Suppressor macrophage treated with lipopolysaccharide for 4 hours (primary cell): Measurements from ENCODE around the gene BOLA2.
"Not testable (repeated sequence)": the region's sequence is repeated elsewhere in the genome, so short reads cannot be mapped to it uniquely, and the experiment has no call there.

Source experiments
- DNase-seq: peaks from one replicate; pipeline ENCODE4 v3.0.0-alpha.2; 2020

The BOLA2 gene

DNA sequence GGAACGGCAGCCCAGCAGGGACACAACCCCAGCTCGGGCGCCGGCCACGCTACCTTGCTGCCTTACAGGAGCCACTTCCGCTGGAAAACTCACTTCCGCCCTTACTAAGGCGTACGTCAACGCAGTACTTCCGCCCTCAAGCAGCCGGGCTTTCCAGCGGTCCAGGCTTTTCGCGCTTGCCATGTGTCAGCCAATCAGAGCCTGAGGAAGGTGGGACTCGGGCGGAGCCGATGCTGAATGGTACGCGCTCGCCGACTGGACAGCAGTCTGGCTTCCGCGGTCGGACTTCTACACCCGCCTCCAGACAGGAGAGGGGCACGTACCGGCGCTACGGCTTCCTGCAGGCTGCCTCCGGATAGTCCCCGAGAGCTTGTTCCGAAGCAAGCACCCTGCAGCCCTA is at the start of gene BOLA2, which contains the start of gene SLX1B:
BOLA2 (minus strand) TSS at position 83 of the 400 bp plus-strand sequence. CDS start 98 bp downstream, outside the sequence.
SLX1B (plus strand) TSS at position 265 of the 400 bp plus-strand sequence.
- DNase-seq: not testable (repeated sequence)

DNA sequence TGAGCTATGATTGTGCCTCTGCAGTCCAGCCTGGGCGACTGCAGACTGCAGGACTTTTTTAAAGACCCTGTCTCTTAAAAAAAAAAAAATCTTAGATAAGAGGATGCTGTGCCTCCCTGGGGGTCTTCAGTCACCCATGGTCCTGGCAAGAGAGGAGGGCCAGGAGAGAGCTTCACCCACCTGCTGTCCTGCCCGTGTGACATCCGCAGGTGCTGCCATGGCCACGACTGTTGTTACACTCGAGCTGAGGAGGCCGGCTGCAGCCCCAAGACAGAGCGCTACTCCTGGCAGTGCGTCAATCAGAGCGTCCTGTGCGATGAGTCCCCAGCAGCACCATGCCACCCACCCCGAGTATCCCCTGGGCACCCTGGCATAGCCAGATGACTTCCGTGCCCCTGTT is 28.1 kb upstream of the BOLA2 start:
- DNase-seq: not testable (repeated sequence)

DNA sequence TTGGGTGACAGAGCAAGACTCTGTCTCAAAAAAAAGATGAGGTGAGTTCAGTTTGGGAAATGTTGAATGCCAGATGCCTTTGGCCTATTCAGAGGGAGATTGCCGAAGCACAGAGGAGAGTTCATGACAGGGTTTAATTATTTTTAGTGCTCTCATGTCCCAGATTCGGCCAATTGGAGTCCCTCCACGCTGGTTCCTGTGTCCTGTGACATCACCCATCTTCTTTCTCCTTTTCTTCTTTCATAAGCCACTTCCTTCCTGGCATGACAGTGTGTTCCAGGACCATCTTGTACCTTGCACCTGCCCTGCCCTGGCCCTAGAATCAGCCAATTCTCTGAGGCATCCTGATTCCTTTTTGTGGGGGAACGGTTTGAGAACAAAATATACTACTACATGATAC is 17.9 kb upstream of the BOLA2 start:
- not testable (repeated sequence) for DNase-seq

DNA sequence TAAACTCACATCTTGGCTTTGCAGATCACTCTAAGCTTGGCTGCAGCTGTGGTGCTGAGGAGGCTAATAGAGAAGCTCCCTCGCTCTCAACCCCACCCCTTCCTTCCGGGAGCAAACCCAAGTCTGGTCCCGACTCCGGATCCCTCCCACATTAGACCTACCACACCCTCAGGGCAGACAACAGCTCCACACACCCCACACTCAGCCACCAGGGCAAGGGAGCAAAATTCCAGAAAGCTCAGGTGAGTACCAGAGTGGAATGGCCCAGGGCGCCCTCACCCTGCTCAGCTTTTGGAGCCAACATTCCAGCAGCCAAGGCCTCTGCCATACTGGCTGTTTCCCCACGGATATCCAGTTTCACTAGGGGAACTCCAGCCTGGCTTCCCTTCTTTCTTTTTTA is 15.5 kb upstream of the BOLA2 start:
- not testable (repeated sequence) for DNase-seq

DNA sequence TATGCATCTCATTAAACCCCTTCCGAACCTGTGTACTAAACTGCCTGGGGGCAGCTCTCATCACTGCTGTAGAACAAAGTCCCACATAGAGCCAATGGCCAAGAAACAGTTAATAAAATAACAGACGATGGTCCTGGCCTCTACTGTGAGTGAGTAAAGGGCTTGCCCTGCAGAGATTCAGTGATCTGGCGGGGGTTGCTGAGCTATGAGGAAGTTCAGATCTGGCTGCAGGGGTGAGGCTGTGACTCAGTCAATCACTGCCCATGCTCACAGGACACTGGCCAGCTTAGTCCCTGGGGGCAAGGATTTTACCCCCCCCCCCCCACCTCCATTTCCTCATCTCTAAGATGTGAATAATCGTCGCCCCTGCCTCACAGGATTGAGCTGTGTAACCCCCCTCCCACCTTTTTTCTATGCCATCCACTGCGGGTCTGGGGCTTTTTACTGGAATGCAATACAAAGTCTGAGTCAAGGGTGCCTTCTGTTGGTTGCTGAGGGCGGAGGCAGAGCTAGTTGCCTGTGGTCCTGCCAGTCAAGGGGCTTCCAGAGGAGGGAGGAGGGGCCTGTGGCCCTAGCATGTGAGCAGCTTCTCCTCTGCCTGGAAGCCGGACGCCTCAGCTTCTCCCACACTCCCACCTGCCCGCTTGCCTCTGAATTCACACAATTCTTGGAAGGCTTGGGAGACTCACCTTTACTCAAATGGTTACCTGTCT is 13.7 kb upstream of the BOLA2 start:
- not testable (repeated sequence) for DNase-seq

DNA sequence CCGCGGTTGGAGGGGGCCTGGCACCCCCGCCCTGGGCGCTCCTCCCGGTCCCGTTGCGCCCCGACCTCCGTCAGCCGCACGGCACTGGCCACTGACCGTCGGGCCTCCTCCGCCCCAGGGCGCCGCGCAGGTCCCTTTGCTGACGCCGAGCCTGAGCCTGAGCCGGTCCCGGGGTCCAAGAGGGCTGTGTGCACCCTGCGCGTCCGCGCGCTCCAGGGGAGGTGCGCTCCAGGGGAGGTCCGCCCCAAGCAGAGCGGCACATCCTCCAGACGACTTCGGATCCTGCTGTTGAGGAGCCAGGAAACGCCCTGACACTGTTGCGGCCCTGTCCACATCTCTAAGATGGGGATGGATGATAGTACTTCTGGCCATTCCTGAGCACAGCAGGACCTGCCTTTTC is 12.8 kb upstream of the BOLA2 start:
- DNase-seq: not testable (repeated sequence)

DNA sequence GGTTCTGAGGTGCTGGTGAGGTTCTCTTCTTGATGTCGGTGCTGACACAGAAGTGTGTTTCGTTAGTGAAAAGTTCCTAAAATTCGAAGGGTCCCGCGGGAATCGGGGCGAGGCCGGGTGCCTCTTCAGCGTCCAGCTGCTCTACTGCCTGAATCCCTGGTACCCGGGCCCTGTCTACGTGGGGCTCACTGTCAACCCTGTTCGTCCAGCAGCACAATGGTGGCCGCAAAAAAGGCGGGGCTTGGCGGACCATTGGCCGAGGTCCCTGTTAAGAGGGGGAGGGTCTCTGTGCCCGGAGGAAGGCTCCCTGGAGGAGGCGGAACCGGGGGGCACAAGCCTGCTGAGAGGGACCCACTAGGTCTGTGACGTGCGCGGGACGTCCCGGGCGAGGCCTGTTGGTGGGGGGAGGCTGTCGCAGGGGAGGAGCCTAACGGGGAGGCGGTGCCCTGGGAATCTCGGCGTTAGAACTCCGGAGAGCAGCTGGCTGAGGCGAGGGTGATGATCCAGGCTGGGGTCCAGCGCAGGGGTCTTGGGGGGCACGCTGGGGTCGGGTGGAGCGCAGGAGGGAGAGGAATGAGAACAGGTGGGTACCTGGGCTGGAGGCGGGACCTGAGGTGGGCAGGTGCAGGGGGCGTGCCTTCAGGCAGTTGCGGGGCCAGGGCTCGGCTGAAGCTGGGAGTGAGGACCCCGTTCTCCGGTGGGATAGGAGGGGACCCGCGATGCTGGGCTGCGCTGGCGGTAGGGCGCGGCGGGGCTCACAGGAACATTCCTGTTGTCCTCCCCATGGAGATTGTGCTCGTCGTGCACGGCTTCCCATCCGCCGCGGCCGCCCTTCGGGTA is 12.1 kb upstream of the BOLA2 start:
- not testable (repeated sequence) for DNase-seq

DNA sequence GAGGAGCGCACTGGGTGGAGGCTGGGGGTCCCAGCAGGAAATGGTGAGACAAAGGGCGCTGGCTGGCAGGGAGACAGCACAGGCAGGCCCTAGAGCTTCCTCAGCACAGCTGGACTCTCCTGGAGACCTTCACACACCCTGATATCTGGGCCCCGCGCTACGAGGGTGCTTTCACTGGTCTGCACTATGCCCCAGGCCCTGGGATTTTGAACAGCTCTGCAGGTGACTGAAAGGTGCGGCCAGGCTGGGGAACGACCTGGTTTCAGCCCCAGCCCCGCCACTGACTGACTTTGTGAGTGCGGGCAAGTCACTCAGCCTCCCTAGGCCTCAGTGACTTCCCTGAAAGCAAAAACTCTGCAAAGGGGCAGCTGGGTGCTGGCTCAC is 6.5 kb upstream of the BOLA2 start:
- DNase-seq: not testable (repeated sequence)

DNA sequence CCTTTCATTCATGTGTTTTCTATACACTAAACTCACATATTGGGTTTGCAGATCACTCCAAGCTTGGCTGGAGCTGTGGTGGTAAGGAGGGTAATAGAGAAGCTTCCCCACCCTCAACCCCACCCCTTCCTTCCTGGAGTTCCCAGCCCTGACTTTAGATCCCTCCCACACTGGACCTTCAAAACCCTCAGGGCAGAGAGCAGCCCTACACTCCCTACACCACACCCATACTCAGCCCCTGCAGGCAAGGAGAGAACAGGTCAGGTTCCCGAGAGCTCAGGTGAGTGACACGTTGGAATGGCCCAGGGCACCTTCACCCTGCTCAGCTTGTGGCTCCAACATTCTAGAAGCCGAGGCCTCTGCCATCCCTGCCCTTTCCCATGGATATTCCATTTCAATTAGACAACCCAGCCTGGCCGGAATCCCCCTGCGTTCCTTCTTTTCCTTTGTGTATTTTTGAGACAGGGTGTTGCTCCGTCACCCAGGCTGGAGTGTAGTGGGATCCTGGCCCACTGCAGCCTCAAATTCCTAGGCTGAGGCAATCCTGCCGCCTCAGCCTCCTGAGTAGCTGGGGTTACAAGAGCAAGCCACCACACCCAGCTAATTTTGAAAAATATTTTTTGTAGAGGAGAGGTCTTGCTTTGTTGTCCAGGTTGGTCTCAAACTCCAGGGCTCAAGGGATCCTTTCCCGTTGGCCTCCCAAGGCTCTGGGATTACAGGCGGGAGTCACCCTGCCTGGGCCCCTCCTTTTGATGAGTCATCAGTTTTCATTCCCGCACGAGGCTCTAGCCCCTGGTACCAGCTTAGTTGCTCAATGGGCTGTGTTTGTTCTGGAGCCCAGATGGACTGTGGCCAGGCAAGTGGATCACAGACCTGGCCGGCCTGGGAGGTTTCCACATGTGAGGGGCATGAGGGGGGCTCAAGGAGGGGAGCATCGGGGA is 5.8 kb upstream of the BOLA2 start, which contains the start of gene SULT1A4:
SULT1A4 (plus strand) TSS at position 208 of the 941 bp plus-strand sequence. CDS start 1,473 bp downstream, outside the sequence.
- not testable (repeated sequence) for DNase-seq

DNA sequence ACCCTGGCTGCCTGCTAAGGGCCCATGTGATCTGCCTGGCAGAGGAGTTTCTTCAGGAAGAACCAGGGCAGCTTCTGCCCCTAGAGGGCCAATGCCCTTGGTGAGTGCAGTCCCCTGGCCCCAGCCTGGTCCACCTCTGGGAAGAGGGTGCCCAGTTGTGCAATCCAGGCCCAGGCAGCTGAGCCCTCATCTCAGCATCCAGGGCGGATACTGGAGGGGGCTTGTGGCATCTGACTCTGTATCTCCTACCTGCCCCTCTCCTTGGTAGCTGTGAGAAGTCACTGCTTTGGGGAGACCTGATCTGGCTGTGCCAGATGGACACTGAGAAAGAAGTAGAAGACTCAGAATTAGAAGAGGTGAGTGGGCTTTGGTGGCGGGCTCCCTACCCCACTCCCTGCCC is 3.5 kb upstream of the BOLA2 start:
- not testable (repeated sequence) for DNase-seq

DNA sequence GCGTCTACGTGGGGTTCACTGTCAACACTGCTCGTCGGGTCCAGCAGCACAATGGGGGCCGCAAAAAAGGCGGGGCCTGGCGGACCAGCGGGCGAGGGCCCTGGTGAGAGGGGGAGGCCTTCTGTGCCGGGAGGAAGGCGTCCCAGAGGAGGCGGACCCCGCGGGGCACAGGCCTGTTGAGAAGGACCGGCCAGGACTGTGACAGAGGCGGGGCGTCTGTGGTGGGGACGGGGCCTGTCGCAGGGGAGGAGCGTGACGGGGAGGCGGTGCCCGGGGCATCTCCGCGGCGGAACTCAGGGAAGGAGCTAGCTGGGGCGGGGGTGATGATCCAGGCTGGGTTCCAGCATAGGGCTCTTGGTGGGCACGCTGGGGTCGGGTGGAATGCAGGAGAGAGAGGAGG is 677 bp upstream of the BOLA2 start:
- not testable (repeated sequence) for DNase-seq

DNA sequence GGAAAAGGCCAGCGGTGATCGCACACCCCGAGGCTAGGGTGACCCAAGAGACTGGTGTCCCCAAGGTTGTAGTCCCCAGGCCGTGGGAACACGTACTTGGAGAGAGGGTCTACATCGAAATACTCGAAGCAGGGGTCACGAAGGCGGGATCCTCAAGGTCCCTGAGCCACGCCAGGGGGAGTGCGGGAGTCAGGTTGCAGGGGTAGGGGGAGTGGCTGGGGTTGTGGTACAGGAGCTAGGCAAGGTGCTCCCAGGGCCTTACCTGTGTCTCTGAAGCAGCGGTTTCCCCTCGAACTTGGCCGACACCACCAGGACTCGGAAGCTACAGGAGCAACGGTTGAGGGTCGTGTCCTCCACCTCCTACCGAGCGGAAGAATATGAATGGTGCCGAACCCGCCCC is 397 bp downstream of the BOLA2 start:
- not testable (repeated sequence) for DNase-seq

DNA sequence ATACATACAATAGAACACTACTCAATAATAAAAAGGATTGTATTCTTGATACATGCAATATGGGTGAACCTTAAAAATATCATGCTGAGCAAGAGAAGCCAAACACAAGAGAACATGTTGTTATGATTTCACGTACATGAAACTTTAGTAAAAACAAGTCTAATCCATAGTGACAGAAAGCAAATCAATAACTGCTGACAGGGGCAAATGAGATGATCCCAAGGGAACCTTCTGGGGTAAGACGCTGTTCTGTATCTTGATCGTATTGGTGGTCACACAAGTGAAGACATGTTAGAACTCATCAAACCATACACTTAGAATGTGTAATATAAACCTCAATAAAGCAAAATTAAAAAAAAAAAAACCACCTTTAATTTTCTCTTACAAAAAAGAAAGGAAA is 28.8 kb downstream of the BOLA2 start:
- not testable (repeated sequence) for DNase-seq

DNA sequence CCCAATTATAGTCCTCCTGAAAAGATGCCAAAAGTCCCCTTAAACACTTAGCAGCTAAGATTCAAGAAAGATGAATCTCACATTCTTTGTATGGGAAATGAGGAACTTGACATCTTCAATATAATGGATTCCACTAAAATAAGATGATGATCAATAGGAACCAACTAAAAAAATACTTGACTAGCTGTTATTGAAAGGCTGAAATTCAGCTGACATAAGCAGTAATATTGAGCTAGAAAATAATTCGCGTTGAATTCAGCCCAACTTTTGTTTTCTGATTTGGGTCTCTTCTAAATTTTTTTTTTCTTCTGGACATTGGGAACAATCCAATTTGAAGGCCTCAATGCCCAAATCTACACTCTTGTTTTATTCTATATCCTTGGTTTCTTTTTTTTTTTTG is 30.6 kb downstream of the BOLA2 start:
- not testable (repeated sequence) for DNase-seq

DNA sequence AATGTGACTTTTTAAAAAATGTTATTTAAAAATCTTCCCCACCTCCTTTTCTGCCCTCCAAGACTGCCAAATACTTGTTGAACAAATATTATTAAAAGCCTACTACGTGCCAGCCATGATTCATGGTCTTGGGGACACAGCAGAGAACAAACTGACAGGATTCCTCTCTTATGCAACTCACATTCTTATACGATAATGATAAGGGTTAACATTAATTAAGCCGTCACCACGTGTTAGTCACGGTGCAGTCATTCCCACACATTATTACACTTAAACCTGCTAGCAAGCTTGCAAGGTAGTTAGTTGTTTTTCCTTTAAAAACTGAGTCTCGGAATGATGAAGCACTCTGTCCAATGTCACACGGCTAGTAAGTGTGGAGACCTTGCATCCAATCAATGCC is 48.9 kb downstream of the BOLA2 start:
- DNase-seq: not testable (repeated sequence)
